NCI-H82 treated with DMSO at 0.1 percent for 48 hours (cell line): Measurements from ENCODE around the gene RPS10.
"Not testable (repeated sequence)": the region's sequence is repeated elsewhere in the genome, so short reads cannot be mapped to it uniquely, and the experiment has no call there.

Experiments
- DNase-seq: peaks from one replicate; lab custom pipeline; 2025; ENCODE audit not compliant: unreplicated experiment; lab: John Stamatoyannopoulos, UW

RPS10 gene

GRCh38 chr6:34451192-34451591 is 25.3 kb upstream of the RPS10 start:
- DNase-seq, result no peak

- no peak for DNase-seq
These were observed 22.0 kb upstream of the RPS10 start for GRCh38 chr6:34447910-34448309.

- no peak for DNase-seq
These were observed 21.5 kb upstream of the RPS10 start for GRCh38 chr6:34447386-34447785.

- no peak for DNase-seq
These were observed 19.5 kb upstream of the RPS10 start for GRCh38 chr6:34445313-34445860.

DNA sequence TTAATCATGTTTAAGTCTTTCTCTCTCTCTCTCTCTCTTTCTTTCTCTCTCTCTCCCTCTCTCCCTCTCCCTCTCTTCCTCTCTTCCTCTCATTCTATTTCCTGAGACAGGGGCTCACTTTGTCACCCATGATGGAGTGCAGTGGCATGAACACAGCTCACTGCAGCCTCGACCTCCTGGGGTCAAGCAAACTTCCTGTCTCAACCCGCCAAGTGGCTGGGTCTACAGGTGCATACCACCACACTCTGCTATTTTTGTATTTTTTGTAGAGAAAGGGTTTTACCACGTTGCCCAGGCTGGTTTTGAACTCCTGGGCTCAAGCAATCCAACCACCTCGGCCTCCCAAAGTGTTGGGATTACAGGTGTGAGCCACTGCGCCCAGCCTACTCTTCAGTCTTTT is 15.7 kb upstream of the RPS10 start:
- no peak for DNase-seq

DNA sequence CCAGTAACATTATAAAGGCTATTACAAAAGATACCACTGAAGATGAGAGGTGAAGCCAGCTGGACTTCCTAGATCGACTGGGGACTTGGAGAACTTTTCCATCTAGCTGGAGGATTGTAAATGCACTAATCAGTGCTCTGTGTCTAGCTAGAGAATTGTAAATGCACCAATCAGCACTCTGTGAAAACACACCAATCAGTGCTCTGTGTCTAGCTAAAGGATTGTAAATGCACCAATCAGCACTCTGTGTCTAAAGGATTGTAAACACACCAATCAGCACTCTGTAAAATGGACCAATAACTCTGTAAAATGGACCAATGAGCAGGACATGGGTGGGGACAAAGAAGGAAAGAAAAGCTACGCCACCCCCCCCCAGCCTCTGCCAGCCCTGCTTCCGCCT is 13.6 kb upstream of the RPS10 start:
- no peak for DNase-seq

DNA sequence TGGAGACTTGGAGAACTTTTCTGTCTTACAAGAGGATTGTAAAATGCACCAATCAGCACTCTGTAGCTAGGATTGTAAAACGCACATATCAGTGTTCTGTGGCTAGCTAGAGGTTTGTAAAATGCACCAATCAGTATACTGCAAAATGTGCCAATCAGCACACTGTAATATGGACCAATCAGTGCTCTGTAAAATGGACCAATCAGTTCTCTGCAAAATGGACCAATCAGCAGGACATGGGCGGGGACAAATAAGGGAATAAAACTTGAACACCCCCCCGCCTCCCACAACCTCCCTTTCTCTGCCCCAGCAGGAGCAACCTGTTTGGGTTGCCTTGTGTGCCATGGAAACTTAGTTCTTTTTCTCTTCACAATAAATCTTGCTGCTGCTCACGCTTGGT is 12.8 kb upstream of the RPS10 start:
- DNase-seq, result no peak

GRCh38 chr6:34437644-34437970 is 11.7 kb upstream of the RPS10 start:
- no peak for DNase-seq

GRCh38 chr6:34436803-34437643 is 11.2 kb upstream of the RPS10 start:
- DNase-seq, result no peak

GRCh38 chr6:34435916-34436315 is 10.0 kb upstream of the RPS10 start:
- no peak for DNase-seq

DNA sequence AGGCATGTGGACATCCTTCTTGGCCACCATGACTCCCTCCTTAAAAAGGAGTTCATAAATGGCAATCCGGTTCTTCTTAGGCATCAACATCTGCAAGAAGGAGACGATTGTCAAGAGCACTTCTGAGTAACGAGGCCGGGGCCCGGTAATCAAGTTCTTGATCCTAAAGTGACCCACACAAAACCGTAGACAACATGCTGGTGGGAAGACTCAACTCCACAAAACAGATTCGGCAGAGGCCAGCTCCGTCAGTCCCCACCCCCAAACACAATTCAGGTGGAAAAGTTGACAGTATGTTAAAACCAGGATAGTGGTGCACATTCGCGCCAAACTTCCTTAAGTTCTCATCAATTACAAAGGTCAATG is 754 bp downstream of the RPS10 start:
- DNase-seq, result no peak

DNA sequence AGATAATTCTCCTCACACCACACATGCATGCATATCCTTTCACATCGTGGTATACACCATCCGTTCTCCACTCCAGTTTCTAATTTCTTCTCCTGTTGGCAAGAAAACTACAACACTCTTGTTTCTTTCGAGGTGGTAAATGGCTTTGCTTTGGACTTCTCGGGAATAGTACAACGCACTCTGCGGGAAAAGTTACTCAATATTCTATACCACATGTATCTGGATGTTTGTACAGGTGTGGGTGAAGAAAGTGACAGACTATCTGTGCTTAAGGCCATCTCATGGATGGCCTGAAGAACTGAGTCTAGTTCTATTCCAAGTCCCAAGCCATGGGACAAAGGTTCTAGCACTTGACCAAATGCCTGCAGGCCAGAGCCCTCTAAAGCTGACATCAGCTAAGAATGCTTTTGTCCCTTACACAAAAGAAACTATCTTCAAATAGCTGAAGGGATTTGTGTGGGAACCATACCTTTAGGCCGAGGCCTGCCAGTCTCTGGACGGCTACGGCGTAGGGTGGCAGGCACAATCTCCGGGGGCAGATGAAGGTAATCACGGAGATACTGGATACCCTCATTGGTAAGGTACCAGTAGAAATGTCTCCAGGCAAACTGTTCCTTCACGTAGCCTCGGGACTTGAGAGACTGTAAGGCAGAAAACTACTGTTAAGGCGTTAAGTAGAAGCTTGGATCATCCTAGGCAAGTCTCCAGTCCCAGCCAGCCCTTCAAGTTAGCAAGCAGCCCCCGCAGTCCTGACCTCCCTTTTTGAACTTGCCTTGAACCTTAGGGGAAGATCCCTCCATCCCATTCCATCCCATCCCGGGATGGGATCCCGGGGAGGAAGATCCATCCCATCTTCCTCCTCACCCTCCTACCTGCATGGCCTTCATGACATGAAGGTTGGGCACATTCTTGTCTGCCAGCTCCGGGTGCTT is 1.4 kb downstream of the RPS10 start:
- DNase-seq, result no peak

DNA sequence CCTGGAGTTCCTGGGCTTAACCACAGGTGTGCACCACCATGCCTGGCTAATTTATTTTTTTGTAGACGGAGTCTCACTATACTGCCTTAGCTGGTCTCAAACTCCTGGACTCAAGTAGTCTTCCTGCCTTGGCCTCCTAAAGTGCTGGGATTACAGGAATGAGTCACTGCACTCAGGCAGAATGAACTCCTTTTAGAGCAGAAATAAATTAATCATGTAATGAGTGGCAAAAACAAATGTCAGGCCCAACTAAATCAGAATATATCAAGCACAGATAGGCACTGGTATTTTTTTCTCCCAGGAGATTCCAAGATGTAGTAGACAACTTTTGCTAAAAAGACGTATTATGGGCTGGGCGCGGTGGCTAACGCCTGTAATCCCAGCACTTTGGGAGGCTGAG is 2.6 kb downstream of the RPS10 start:
- no peak for DNase-seq

GRCh38 chr6:34418367-34418766 is 7.5 kb downstream of the RPS10 start:
- DNase-seq, result no peak

DNA sequence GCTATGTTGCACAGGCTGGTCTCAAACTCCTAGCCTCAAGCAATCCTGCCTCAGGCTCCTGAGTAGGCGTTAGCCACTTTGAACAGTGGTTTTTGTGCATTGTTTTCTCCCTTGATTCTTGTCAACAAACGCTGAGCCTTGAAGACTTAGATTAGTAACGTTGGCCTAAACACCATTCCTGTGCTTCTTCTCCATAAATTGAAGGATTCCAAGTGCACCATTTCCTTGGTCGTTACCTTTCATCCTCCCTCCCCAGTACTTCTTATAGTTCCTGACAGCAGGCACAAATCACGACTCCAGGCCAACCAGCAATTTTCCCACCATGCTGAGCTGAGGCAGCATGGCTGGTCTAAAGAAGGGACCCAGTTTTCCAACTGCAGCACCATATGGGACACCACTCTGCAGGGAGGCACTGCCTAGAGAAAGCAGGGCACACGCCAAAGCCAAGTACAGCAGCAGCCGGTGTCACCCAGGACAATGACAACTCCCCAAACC is 8.9 kb downstream of the RPS10 start:
- DNase-seq, result no peak

GRCh38 chr6:34414999-34415858 is 10.6 kb downstream of the RPS10 start:
- no peak for DNase-seq

DNA sequence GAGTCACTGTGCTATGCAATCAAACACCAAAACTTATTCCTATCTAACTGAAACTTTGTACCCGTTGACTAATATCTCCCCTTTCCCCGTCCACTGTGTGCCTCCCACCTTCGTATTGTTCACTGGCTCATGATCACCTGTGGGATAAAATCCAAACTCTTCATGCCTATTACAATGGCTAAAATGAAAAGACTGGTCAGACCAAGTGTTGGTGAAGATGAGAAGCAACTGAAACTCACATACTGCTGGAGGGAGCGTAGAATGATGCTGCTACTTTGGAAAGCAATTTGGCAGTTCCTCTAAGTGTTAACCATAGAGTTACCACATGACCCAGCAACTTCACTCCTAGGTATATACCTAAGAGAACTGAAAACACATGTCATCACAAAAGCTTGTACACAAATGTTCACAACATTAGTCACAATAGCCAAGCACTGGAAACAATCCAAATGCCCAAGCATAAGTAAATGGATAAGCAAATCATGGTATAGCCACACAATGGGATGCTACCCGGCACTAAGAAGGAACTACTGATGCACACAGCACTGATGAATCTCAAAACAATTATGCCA is 13.1 kb downstream of the RPS10 start:
- DNase-seq, result no peak

DNA sequence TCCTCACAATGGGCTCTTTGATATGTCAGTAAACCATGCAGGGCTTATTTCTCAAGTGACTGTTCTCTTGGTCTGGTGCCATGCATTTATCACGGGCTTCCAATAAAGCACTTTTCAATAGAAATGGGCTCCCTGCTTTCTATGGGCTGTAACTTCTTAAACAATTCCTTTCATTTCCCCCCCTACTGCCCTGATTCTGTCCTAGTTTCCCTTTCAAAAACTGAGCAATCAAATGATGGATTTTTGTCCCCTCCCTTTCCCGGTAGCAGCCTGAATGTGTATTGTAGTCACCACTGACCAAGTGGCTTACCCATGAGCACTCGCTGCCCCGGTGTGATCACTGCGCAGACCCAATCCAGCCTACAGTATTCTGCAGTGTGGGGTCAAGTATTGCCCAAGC is 13.9 kb downstream of the RPS10 start:
- no peak for DNase-seq

DNA sequence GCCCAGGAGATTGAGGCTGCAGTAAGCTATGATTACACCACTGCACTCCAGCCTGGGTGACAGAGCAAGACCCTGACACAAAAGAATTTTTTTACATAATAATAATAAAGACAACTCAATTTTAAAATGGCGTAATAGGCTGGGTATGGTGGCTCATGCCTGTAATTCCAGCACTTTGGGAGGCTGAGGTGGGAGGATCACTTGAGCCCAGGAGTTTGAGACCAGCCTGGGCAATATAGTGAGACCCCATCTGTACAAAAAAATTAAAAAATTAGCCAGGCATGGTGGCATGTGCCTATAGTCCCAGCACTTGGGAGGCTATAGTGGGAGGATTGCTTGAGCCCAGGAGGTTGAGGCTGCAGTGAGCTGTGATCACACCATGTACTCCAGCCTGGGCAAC is 18.0 kb downstream of the RPS10 start:
- not testable (repeated sequence) for DNase-seq

GRCh38 chr6:34396518-34396917 is 29.4 kb downstream of the RPS10 start:
- DNase-seq, result no peak

- no peak for DNase-seq
These were observed 31.9 kb downstream of the RPS10 start for GRCh38 chr6:34393966-34394305.
